OCI-LY7 (cell line): Measurements from ENCODE around the gene MAGEB17.

Experiments used
- CTCF ChIP-seq: fragments of 200-600 bp; sonication (generic); conservative IDR thresholded peaks from 2 replicates; pipeline ENCODE4 v1.5.1; 2014; ENCODE audit warnings: mild to moderate bottlenecking, antibody characterized with exemption, low read length, moderate library complexity, mixed read lengths
- EZH2phosphoT487 ChIP-seq: fragments of 200-600 bp; sonication (generic); IDR thresholded peaks from 2 replicates; pipeline ENCODE4 v1.6.1; 2018; ENCODE audit warnings: low read depth, borderline replicate concordance, mild to moderate bottlenecking, mixed run types, antibody characterized with exemption, low read length, moderate library complexity, mixed read lengths

GRCh38 chrX:16171944-16172343 is 4.7 kb downstream of the MAGEB17 start:
- TF ChIP-seq CTCF (no peak), EZH2phosphoT487 (no peak)
